ENCODE measurements around the gene TOB1. TPM values are rescaled to one million over a fixed set of nuclear protein-coding genes. Genes with fewer than 3 reads are reported as not detected.

Gene TOB1
- total and polyA plus RNA-seq, 2 experiments from 2014 or later = 12.1 to 46.9 TPM

DNA sequence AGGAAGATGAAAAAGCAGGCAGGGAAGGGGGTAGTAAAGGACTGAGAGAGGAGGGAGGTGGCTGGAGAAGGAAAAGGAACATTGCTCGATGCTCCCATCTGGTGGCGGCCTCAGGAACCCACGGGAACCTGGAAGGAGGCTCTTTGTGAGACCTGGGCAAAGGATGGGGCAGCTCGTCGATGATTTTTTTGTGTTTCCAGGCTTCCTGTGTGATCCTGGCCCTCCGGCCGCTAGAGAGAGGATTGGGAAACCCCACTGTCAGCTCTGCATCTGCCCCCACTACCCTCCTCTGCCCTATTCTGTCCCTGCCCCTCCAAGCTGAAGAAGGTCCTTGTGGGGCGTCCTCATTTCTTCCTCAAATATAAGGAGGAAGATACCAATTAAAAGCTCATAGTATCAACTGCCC lies 24.2 kb downstream of the TOB1 start:
- H3K79me2 ChIP-seq (replicated peaks; ENCODE audit: insufficient read depth) = no peaks in the 10 kb centered on the region
- no peaks in the 10 kb centered on the region for H3K9me3 Mint-ChIP-seq
- no peak overlapping the region for H3K4me2 ChIP-seq
- H4K20me1 ChIP-seq (replicated peaks; ENCODE audit: insufficient read depth) = no peaks in the 10 kb centered on the region
- no peaks in the 10 kb centered on the region for H3K27me3 ChIP-seq (ENCODE audit: insufficient read depth)
- no peaks in the 10 kb centered on the region for H3F3A ChIP-seq (replicated peaks; ENCODE audit: low read depth)
- ATAC-seq = peak; percentile 85
- H3K36me3 Mint-ChIP-seq (ENCODE audit: low read depth) = no peaks in the 10 kb centered on the region
- peak overlapping the region; percentile 93 for H2AFZ ChIP-seq
- H3K4me3 Mint-ChIP-seq = no peak overlapping the region
- no peaks in the 10 kb centered on the region for H3K9me2 ChIP-seq (ENCODE audit: insufficient read depth)
- DNase-seq (ENCODE audit: low spot score) = peak; percentile 92
- no peak overlapping the region for H3K27ac ChIP-seq (ENCODE audit: low read depth)
- H3K27me3 Mint-ChIP-seq (ENCODE audit: insufficient read depth, low read depth, poor library complexity) = peaks cover 6% of the 10 kb centered on the region
- TF ChIP-seq POLR2AphosphoS5 (IDR thresholded peaks at IDR 0.05; ENCODE audit: low read depth) (no peak), JUNB (IDR thresholded peaks at IDR 0.05; ENCODE audit: unreplicated experiment) (no peak), EZH2 (IDR thresholded peaks at IDR 0.05; ENCODE audit: low read depth, unreplicated experiment) (no peak)
- TF ChIP-seq, protein P1, sequence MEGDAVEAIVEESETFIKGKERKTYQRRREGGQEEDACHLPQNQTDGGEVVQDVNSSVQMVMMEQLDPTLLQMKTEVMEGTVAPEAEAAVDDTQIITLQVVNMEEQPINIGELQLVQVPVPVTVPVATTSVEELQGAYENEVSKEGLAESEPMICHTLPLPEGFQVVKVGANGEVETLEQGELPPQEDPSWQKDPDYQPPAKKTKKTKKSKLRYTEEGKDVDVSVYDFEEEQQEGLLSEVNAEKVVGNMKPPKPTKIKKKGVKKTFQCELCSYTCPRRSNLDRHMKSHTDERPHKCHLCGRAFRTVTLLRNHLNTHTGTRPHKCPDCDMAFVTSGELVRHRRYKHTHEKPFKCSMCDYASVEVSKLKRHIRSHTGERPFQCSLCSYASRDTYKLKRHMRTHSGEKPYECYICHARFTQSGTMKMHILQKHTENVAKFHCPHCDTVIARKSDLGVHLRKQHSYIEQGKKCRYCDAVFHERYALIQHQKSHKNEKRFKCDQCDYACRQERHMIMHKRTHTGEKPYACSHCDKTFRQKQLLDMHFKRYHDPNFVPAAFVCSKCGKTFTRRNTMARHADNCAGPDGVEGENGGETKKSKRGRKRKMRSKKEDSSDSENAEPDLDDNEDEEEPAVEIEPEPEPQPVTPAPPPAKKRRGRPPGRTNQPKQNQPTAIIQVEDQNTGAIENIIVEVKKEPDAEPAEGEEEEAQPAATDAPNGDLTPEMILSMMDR (conservative IDR thresholded peaks at IDR 0.05; ENCODE audit: low read depth in 2 of 2) = peak; percentile 84 to 91
- H3K36me3 ChIP-seq (ENCODE audit: insufficient read depth) = no peaks in the 10 kb centered on the region
- H3K4me1 ChIP-seq (ENCODE audit: insufficient read depth) = no peaks in the 10 kb centered on the region; the same call in 1 of the 2 replicates
- no peak overlapping the region for H3K27ac Mint-ChIP-seq
- no peak overlapping the region for H3K4me3 ChIP-seq
- peaks cover 11% of the 10 kb centered on the region; the same call in 2 of the 3 replicates for H3K4me1 Mint-ChIP-seq

DNA sequence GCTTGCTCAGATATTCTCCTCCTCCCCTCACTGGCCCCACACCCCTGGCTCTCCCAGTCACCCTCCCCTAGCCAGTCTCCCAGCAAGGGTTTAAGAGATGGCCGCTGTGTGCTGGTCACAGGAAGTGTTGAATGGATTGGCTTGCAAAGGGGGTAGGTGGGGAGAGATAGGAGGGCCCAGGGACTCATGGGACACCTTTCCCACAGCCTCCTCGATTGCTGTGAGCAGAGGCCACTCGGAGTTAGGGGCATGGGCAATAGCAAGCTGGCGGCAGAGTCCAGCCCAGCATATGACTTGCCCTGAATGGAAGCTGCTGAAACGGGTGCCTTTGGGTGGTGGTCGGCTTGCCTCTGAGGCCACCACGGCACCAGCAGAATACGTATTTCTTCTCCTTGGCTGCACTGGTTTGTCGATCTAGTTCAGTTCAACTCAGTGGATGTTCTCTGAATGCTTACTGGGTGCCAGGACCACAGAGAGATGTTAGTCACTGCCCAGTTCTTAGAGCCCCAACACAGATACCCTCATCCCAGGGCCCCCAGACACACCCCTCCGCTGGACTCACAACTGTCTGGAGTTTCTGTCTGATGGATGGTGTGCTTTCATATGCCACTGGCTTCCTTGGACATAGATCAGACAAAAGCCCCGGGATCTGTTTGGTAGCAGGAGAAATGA lies 24.7 kb downstream of the TOB1 start:
- Histone ChIP-seq H3K4me3 (no peak overlapping the region), H4K20me1 (replicated peaks; ENCODE audit: insufficient read depth) (no peaks in the 10 kb centered on the region), H3K27ac (ENCODE audit: low read depth) (no peak overlapping the region), H3F3A (replicated peaks; ENCODE audit: low read depth) (no peaks in the 10 kb centered on the region), H2AFZ (peak overlapping the region; percentile 93), H3K79me2 (replicated peaks; ENCODE audit: insufficient read depth) (no peaks in the 10 kb centered on the region), H3K4me2 (no peak overlapping the region), H3K27me3 (ENCODE audit: insufficient read depth) (no peaks in the 10 kb centered on the region), H3K36me3 (ENCODE audit: insufficient read depth) (no peaks in the 10 kb centered on the region), H3K4me1 (ENCODE audit: insufficient read depth) (no peaks in the 10 kb centered on the region; the same call in 1 of the 2 replicates), H3K9me2 (ENCODE audit: insufficient read depth) (no peaks in the 10 kb centered on the region)
- ATAC-seq = peak; percentile 6; the same call in 1 of the 3 replicates
- no peak overlapping the region for H3K4me3 Mint-ChIP-seq
- H3K27ac Mint-ChIP-seq = no peak overlapping the region
- no peaks in the 10 kb centered on the region for H3K9me3 Mint-ChIP-seq
- no peak for DNase-seq (ENCODE audit: low spot score)
- no peaks in the 10 kb centered on the region for H3K36me3 Mint-ChIP-seq (ENCODE audit: low read depth)
- peaks cover 11% of the 10 kb centered on the region; the same call in 2 of the 3 replicates for H3K4me1 Mint-ChIP-seq
- H3K27me3 Mint-ChIP-seq (ENCODE audit: insufficient read depth, low read depth, poor library complexity) = peaks cover 6% of the 10 kb centered on the region
- TF ChIP-seq POLR2AphosphoS5 (IDR thresholded peaks at IDR 0.05; ENCODE audit: low read depth) = no peak
- no peak for TF ChIP-seq CREB1 (CRISPR knock-in tag; IDR thresholded peaks at IDR 0.05; ENCODE audit: low read depth)
- TF ChIP-seq EZH2 (IDR thresholded peaks at IDR 0.05; ENCODE audit: low read depth, unreplicated experiment) = no peak
- TF ChIP-seq ZNF114 (CRISPR knock-in tag; IDR thresholded peaks at IDR 0.05) = no peak
- TF ChIP-seq JUNB (IDR thresholded peaks at IDR 0.05; ENCODE audit: unreplicated experiment) = no peak
- TF ChIP-seq, protein P2, sequence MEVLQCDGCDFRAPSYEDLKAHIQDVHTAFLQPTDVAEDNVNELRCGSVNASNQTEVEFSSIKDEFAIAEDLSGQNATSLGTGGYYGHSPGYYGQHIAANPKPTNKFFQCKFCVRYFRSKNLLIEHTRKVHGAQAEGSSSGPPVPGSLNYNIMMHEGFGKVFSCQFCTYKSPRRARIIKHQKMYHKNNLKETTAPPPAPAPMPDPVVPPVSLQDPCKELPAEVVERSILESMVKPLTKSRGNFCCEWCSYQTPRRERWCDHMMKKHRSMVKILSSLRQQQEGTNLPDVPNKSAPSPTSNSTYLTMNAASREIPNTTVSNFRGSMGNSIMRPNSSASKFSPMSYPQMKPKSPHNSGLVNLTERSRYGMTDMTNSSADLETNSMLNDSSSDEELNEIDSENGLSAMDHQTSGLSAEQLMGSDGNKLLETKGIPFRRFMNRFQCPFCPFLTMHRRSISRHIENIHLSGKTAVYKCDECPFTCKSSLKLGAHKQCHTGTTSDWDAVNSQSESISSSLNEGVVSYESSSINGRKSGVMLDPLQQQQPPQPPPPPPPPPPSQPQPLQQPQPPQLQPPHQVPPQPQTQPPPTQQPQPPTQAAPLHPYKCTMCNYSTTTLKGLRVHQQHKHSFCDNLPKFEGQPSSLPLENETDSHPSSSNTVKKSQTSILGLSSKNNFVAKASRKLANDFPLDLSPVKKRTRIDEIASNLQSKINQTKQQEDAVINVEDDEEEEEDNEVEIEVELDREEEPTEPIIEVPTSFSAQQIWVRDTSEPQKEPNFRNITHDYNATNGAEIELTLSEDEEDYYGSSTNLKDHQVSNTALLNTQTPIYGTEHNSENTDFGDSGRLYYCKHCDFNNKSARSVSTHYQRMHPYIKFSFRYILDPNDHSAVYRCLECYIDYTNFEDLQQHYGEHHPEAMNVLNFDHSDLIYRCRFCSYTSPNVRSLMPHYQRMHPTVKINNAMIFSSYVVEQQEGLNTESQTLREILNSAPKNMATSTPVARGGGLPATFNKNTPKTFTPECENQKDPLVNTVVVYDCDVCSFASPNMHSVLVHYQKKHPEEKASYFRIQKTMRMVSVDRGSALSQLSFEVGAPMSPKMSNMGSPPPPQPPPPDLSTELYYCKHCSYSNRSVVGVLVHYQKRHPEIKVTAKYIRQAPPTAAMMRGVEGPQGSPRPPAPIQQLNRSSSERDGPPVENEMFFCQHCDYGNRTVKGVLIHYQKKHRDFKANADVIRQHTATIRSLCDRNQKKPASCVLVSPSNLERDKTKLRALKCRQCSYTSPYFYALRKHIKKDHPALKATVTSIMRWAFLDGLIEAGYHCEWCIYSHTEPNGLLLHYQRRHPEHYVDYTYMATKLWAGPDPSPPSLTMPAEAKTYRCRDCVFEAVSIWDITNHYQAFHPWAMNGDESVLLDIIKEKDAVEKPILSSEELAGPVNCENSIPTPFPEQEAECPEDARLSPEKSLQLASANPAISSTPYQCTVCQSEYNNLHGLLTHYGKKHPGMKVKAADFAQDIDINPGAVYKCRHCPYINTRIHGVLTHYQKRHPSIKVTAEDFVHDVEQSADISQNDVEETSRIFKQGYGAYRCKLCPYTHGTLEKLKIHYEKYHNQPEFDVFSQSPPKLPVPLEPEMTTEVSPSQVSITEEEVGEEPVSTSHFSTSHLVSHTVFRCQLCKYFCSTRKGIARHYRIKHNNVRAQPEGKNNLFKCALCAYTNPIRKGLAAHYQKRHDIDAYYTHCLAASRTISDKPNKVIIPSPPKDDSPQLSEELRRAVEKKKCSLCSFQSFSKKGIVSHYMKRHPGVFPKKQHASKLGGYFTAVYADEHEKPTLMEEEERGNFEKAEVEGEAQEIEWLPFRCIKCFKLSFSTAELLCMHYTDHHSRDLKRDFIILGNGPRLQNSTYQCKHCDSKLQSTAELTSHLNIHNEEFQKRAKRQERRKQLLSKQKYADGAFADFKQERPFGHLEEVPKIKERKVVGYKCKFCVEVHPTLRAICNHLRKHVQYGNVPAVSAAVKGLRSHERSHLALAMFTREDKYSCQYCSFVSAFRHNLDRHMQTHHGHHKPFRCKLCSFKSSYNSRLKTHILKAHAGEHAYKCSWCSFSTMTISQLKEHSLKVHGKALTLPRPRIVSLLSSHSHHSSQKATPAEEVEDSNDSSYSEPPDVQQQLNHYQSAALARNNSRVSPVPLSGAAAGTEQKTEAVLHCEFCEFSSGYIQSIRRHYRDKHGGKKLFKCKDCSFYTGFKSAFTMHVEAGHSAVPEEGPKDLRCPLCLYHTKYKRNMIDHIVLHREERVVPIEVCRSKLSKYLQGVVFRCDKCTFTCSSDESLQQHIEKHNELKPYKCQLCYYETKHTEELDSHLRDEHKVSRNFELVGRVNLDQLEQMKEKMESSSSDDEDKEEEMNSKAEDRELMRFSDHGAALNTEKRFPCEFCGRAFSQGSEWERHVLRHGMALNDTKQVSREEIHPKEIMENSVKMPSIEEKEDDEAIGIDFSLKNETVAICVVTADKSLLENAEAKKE (CRISPR knock-in tag; IDR thresholded peaks at IDR 0.05) = no peak
- no peak for TF ChIP-seq ZNF331 (CRISPR knock-in tag; IDR thresholded peaks at IDR 0.05; ENCODE audit: low read depth)
- TF ChIP-seq, protein P1 (conservative IDR thresholded peaks at IDR 0.05; ENCODE audit: low read depth in 2 of 2) = no peak
